Muscle layer of duodenum (tissue), 2 donors: Measurements from ENCODE around the gene GIPR.
"Not testable (repeated sequence)": the region's sequence is repeated elsewhere in the genome, so short reads cannot be mapped to it uniquely, and the experiment has no call there.

ENCODE experiments used
- H3K27ac ChIP-seq: one replicate; pipeline ENCODE4 v1.7.0; 2013; ENCODE audit warnings: mild to moderate bottlenecking, low read length
- H3K27me3 ChIP-seq: one replicate; pipeline ENCODE4 v1.7.0; 2013; ENCODE audit warnings: low read depth, mild to moderate bottlenecking, control low read depth, low read length
- H3K36me3 ChIP-seq, 2 donors: one replicate each; pipeline ENCODE4 v1.7.0; 2013; ENCODE audit warnings: low read length in 2 of 2, control low read depth in 1 of 2, mild to moderate bottlenecking in 1 of 2; ENCODE audit not compliant: insufficient read depth in 2 of 2, control insufficient read depth in 1 of 2
- H3K4me1 ChIP-seq, 2 donors: one replicate each; pipeline ENCODE4 v1.7.0; 2013; ENCODE audit warnings: low read length in 2 of 2, mild to moderate bottlenecking in 2 of 2, control low read depth in 1 of 2, moderate library complexity in 1 of 2; ENCODE audit not compliant: insufficient read depth in 2 of 2, control insufficient read depth in 1 of 2
- H3K4me3 ChIP-seq, 2 donors: one replicate each; pipeline ENCODE4 v1.7.0; 2013; ENCODE audit warnings: low read length in 2 of 2, low read depth in 1 of 2, mild to moderate bottlenecking in 1 of 2
- H3K9me3 ChIP-seq, 2 donors: one replicate each; pipeline ENCODE4 v1.7.0; 2013; ENCODE audit warnings: low read length in 2 of 2, control low read depth in 1 of 2, mild to moderate bottlenecking in 1 of 2; ENCODE audit not compliant: control insufficient read depth in 1 of 2
- donor health status: healthy.

Gene GIPR, protein sequence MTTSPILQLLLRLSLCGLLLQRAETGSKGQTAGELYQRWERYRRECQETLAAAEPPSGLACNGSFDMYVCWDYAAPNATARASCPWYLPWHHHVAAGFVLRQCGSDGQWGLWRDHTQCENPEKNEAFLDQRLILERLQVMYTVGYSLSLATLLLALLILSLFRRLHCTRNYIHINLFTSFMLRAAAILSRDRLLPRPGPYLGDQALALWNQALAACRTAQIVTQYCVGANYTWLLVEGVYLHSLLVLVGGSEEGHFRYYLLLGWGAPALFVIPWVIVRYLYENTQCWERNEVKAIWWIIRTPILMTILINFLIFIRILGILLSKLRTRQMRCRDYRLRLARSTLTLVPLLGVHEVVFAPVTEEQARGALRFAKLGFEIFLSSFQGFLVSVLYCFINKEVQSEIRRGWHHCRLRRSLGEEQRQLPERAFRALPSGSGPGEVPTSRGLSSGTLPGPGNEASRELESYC

DNA sequence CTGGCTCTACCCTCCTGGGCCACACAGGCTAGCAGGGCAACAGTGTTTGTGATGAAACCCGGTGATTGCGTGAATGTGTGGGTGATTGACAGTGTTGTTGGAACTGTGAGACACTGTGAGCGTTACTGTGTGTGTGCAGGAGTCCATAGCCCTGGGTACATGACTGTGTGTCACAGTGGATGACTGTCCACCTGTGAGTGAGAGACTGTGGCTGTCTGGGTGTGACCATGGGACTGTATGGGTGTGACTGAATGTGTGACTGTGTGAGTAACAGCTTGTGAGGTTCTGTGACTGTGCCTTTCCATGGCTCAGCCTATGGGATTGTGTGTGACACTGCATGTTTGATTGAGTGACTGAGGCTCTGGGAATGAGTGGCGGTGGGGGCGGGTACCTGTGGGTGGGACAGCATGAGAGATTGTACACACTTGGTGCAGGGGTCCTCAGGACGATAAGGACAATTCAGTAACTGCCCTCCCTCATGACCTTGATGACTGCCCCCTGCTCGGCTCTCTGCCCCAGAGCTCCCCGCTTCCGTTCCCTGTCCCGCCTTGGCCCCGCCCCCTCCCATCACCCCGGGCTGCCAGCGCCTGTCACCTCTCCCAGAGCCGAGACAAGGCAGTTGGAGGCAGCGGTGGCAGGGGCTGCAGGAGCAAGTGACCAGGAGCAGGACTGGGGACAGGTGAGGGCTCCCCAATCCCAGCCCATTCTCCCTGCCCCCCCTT lies at the start of gene GIPR:
TSS of gene GIPR (plus strand) at position 602 of the 722 bp plus-strand sequence. CDS start 1,300 bp downstream, outside the sequence.
- Histone ChIP-seq H3K4me1 (peaks cover 7 to 25% of the 10 kb centered on the region in 2 donors), H3K36me3 (no peaks in the 10 kb centered on the region), H3K9me3 (no peaks in the 10 kb centered on the region), H3K27ac (no peak within 1 kb of the TSS), H3K27me3 (peaks cover 33% of the 10 kb centered on the region), H3K4me3 (peak within 1 kb of the TSS; percentile 52 to 53)

DNA sequence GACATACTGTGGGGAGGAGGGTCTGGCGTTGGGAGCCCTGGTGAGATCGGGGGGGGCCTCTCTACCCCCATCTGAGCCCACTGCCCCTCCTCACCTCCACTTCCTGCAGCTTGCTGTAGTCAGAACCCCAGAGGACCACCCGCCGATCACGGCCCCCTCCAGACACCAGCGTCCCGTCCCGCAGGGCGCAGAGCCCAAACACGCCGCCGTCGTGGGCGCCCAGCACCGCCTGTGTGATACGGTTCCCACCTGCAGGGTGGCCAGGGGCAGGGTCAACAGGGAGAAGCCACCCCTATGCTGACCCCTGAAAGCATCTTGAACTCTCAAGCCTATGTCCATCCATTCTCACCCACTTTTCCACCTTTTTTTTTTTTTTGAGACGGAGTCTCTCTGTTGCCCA lies 46.6 kb upstream of the GIPR start:
- H3K36me3 ChIP-seq: peaks cover 4 to 35% of the 10 kb centered on the region in 2 donors
- H3K9me3 ChIP-seq: no peaks in the 10 kb centered on the region

DNA sequence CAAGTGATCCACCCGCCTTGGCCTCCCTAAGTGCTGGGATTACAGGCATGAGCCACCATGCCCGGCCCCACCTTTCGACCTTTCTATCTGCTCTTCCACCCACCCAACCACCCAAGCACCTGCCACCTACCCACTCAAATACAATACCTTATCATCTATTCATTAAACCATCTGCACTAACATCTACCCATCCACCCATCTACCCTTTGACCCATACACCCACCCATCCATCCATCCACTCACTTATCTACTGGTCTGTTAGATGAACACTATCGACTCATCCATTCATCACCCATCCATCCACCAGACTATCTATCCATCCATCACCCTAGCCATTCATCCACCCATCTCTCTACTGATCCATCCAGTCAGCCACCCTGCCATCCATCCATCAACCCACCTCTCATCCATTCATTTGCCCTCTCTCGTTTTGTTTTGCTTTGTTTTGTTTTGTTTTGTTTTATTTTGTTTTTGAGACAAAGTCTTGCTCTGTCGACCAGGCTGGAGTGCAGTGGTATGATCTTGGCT lies 46.0 kb upstream of the GIPR start:
- no peaks in the 10 kb centered on the region for H3K27me3 ChIP-seq
- H3K4me1 ChIP-seq: no peaks in the 10 kb centered on the region
- H3K4me3 ChIP-seq: no peak overlapping the region
- H3K36me3 ChIP-seq: peaks cover 4 to 37% of the 10 kb centered on the region in 2 donors
- no peaks in the 10 kb centered on the region for H3K9me3 ChIP-seq
- no peak overlapping the region for H3K27ac ChIP-seq

More for the DNA sequence above, 46.6 kb upstream of the GIPR start:
- Histone ChIP-seq H3K4me1 (peaks cover 0 to 1% of the 10 kb centered on the region in 2 donors), H3K4me3 (no peak overlapping the region), H3K27me3 (no peaks in the 10 kb centered on the region), H3K27ac (no peak overlapping the region)

DNA sequence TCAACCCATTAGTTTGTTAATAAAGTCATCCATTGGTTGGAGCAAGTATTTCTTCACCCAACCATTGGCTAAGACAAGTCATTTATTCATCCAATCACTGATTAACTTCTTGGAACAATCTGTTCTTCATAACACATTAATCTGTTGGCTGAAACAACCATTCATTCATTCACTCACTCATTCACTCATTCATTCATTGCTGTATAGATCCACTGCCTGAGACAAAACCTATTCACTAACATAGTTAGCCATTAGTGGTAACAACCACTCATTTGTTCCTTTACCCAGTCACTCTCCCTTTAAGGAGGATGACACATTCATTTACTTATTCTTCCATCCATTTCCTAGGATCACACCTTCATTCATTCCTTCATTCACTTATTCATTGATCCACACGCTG lies 44.0 kb upstream of the GIPR start:
- Histone ChIP-seq H3K36me3 (peaks cover 1 to 43% of the 10 kb centered on the region in 2 donors), H3K4me3 (no peak overlapping the region), H3K27ac (no peak overlapping the region), H3K4me1 (no peaks in the 10 kb centered on the region), H3K9me3 (no peaks in the 10 kb centered on the region), H3K27me3 (no peaks in the 10 kb centered on the region)

DNA sequence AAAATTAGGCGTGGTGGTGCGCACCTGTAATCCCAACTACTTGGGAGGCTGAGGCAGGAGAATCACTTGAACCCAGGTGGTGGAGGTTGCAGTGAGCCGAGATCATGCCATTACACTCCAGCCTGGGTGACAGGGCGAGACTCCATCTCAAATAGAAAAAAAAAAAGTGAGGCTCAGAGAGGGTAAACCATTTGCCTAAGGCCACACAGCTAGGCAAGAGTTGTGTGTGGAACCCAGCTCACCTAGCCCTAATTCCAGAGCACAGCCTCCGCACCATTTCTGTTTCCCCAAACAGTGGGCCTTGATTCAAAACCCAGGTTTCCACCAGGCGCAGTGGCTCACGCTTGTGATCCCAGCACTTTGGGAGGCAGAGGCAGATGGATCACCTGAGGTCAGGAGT lies 39.8 kb upstream of the GIPR start:
- not testable (repeated sequence) for H3K27me3 ChIP-seq, H3K4me1 ChIP-seq, H3K27ac ChIP-seq, H3K4me3 ChIP-seq, H3K9me3 ChIP-seq
- H3K36me3 ChIP-seq: peaks cover 0 to 25% of the 10 kb centered on the region in 2 donors

DNA sequence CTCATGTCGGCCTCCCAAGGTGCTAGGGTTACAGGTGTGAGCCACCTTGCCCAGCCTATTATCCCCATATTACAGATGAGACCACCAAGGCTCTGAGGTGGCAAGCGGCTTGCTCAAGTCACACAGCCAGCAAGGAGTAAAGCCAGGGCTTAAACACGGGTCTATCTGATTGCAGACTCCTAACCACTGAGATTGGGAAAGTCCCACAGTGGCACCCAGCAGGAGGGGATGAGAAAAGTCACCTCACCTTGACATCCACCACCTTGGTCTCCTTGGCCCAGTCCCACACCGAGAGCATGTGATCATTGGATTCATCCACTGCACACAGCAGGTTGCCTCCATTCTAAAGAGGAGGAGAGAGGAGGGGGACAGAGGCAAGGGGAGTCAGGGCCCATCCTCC lies 38.3 kb upstream of the GIPR start:
- H3K27me3 ChIP-seq: no peaks in the 10 kb centered on the region
- H3K9me3 ChIP-seq: no peaks in the 10 kb centered on the region
- H3K4me1 ChIP-seq: no peaks in the 10 kb centered on the region
- H3K27ac ChIP-seq: no peak overlapping the region
- no peak overlapping the region for H3K4me3 ChIP-seq
- peaks cover 0 to 23% of the 10 kb centered on the region in 2 donors for H3K36me3 ChIP-seq

DNA sequence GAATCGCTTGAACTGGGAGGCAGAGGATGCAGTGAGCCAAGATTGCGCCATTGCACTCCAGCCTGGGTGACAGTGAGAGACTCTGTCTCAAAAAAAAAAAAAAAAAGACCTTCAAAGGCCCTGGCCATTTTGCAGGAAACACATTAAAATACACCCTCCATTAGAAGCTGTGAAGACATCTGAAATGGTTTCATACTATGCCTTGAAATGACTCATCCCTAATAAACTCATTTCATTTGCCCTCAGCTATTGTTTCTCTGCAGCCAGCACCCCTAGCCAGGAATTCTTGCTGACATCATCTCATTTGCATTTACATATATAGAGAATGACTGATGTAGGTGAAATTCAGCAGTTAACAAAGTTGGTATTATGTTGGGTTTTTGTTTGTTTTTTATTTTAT lies 37.6 kb upstream of the GIPR start:
- H3K4me1 ChIP-seq: no peaks in the 10 kb centered on the region
- peaks cover 0 to 22% of the 10 kb centered on the region in 2 donors for H3K36me3 ChIP-seq
- no peaks in the 10 kb centered on the region for H3K9me3 ChIP-seq
- H3K27ac ChIP-seq: no peak overlapping the region
- no peaks in the 10 kb centered on the region for H3K27me3 ChIP-seq
- H3K4me3 ChIP-seq: no peak overlapping the region

DNA sequence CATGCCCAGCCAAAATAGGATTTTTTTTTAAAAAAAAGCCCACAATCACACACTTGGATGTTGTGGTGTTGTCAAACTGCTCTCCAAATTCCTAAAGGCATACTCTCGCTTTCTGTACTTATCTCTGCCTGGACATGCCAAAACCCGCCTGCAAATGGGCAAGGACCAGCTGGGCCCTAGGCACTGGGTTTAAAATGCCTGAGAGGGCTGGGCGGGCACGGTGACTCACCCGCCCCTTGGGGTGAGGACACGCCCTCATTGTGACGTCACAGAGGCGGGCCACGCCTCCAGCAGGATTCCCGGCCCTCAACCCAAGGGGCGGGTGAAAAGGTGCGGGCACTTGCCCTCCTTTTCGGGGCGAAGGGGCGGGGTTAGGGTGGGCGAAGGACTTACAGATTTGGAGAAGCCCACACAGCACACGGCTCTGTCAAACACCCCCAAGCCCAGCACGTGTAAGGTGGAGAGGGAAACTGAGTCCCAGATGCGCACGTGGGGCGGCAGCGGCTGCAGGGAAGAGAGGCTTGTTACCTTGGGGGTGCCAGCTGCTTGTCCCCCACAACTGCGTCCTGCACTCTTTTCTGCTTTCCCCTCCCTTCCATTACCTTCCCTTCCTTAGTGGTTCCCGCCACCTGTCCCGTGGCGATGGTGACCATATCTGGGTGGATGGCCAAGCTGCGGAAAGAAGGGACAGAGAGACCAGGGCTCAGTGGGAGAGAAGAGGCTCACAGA lies 35.4 kb upstream of the GIPR start:
- Histone ChIP-seq H3K4me1 (no peaks in the 10 kb centered on the region), H3K4me3 (no peak overlapping the region), H3K36me3 (peaks cover 0 to 14% of the 10 kb centered on the region in 2 donors), H3K27ac (no peak overlapping the region), H3K9me3 (no peaks in the 10 kb centered on the region), H3K27me3 (no peaks in the 10 kb centered on the region)

DNA sequence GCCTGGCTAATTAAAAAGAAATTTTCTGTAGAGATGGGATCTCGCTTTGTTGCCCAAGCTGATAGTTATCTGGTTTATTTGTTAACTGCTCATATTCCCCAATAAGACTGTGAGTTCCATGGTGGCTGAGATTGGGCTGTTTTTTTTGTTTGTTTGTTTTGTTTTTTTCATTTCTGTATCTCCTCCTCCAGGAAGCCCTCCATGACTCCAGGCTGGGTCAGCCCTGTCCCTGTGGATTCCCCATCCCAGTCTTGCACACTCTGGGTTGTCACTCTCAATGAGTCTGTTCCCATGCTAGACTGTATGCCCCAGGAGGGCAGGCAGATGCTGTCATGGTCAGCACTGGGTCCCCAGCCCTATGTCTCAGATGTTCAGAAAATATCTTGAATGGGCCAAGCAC lies 31.7 kb upstream of the GIPR start:
- Histone ChIP-seq H3K9me3 (no peaks in the 10 kb centered on the region), H3K4me3 (no peak overlapping the region), H3K36me3 (no peaks in the 10 kb centered on the region), H3K27me3 (no peaks in the 10 kb centered on the region), H3K27ac (no peak overlapping the region), H3K4me1 (peaks cover 4 to 16% of the 10 kb centered on the region in 2 donors)

DNA sequence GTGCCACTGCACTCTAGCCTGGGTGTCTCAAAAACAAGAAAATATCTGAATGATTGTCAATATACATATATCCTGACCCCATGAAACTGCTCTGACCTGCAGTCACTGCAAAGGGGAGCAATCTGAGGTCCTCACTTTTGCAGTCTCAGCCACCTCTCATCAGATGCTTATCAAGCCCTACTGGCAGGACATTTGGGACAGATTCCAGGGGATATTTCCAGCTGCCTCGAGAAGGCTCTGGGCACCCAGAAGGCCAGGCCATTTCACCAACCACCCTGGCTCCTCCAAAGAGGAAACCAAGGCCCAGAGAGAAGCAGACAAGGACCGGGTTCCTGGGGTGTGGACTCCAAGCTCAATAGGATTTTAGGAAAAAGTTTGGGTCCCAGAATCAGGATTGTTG lies 31.1 kb upstream of the GIPR start:
- Histone ChIP-seq H3K9me3 (no peaks in the 10 kb centered on the region), H3K4me1 (peaks cover 4 to 23% of the 10 kb centered on the region in 2 donors), H3K27me3 (no peaks in the 10 kb centered on the region), H3K27ac (no peak overlapping the region), H3K36me3 (no peaks in the 10 kb centered on the region), H3K4me3 (no peak overlapping the region)
